CD4-positive, alpha-beta T cell treated with Interleukin-12 subunit alpha and Interleukin-12 subunit beta, for 1 hour (primary cell): ENCODE measurements around the gene PRICKLE1.

ENCODE experiments used
- DNase-seq: peaks from one replicate; pipeline ENCODE4 v3.0.0-alpha.2; 2020

The PRICKLE1 gene

GRCh38 chr12:42444192-42444943, 145.2 kb downstream of the PRICKLE1 start:
- DNase-seq = no peak

- no peak for DNase-seq
Observed at GRCh38 chr12:42442888-42443287, 146.7 kb downstream of the PRICKLE1 start.

GRCh38 chr12:42442311-42442759, 147.2 kb downstream of the PRICKLE1 start:
- DNase-seq = no peak

GRCh38 chr12:42440608-42441007, 148.9 kb downstream of the PRICKLE1 start:
- no peak for DNase-seq

- DNase-seq = no peak
Observed at GRCh38 chr12:42432517-42433140, 156.9 kb downstream of the PRICKLE1 start.

- no peak for DNase-seq
Observed at GRCh38 chr12:42428850-42429249, 160.7 kb downstream of the PRICKLE1 start.

- no peak for DNase-seq
Observed at GRCh38 chr12:42426746-42427145, 162.8 kb downstream of the PRICKLE1 start.

GRCh38 chr12:42422785-42423184, 166.8 kb downstream of the PRICKLE1 start:
- no peak for DNase-seq

- no peak for DNase-seq
Observed at GRCh38 chr12:42421844-42422779, 167.4 kb downstream of the PRICKLE1 start.

- no peak for DNase-seq
Observed at GRCh38 chr12:42420395-42420794, 169.2 kb downstream of the PRICKLE1 start.

GRCh38 chr12:42410340-42410739, 179.2 kb downstream of the PRICKLE1 start:
- no peak for DNase-seq

- DNase-seq = no peak
Observed at GRCh38 chr12:42409471-42409870, 180.1 kb downstream of the PRICKLE1 start.

- no peak for DNase-seq
Observed at GRCh38 chr12:42407306-42407705, 182.2 kb downstream of the PRICKLE1 start.
